Esophagus muscularis mucosa (tissue), 3 donors: ENCODE data around the gene ALDH7A1.

Experiments used
- CTCF ChIP-seq, 3 experiments: fragments of 200-600 bp in 2 of 3; fragments of 450-650 bp in 1 of 3; sonication (generic) in 2 of 3; IDR thresholded peaks; one replicate each; pipeline ENCODE4 v1.5.1; 2017 to 2019; ENCODE audit warnings: antibody characterized with exemption in 3 of 3, mild to moderate bottlenecking in 2 of 3, moderate library complexity in 1 of 3
- POLR2A ChIP-seq: fragments of 450-650 bp; IDR thresholded peaks from one replicate; pipeline ENCODE4 v1.6.1; 2017; ENCODE audit warnings: antibody characterized with exemption, moderate library complexity, mild to moderate bottlenecking, low read depth
- POLR2AphosphoS5 ChIP-seq, 2 donors: sonication (generic); formaldehyde crosslinking; IDR thresholded peaks; one replicate each; pipeline ENCODE4 v1.6.1; 2017; ENCODE audit warnings: antibody characterized with exemption in 2 of 2

- TF ChIP-seq CTCF (IDR thresholded peaks at IDR 0.05) (no peak), POLR2AphosphoS5 (IDR thresholded peaks at IDR 0.05) (no peak), POLR2A (no peak)
These were observed 51.4 kb downstream of the ALDH7A1 start for GRCh38 chr5:126543660-126544059.
